WTC11 (cell line): ENCODE measurements around the gene GPC1. TPM values are rescaled to one million over a fixed set of nuclear protein-coding genes. Genes with fewer than 3 reads are reported as not detected.

Experiments used
- ATAC-seq: fragments of 200-7000 bp; cut with Tn5 transposase; 2 replicates; pipeline ENCODE4 v1.10.0; 2021; ENCODE audit warnings: mild to moderate bottlenecking, moderate library complexity
- CTCF ChIA-PET: fragments of 300-600 bp; sonication (Branson Sonifier 250); formaldehyde crosslinking; loops from one replicate; lab custom pipeline; 2021; ENCODE audit warnings: antibody characterized with exemption; lab: Charles Lee
- POLR2A ChIA-PET: fragments of 350-600 bp; sonication (Branson Sonifier 250); formaldehyde crosslinking; loops from one replicate; lab custom pipeline; 2021; ENCODE audit warnings: antibody characterized with exemption; lab: Charles Lee
- DNase-seq: peaks from one replicate; pipeline ENCODE4 v3.0.0; 2021; ENCODE audit warnings: low spot score
- H3K27ac Mint-ChIP-seq: 2 replicates; pipeline ENCODE4 v1.8.0; 2021; ENCODE audit warnings: mixed read lengths
- H3K27me3 Mint-ChIP-seq: 2 replicates; pipeline ENCODE4 v1.8.0; 2021; ENCODE audit warnings: low read depth, mild to moderate bottlenecking, moderate library complexity, mixed read lengths
- H3K36me3 Mint-ChIP-seq: 2 replicates; pipeline ENCODE4 v1.8.0; 2021; ENCODE audit warnings: mixed read lengths
- H3K4me1 Mint-ChIP-seq: 2 replicates; pipeline ENCODE4 v1.8.0; 2022; ENCODE audit warnings: mixed read lengths
- H3K4me3 Mint-ChIP-seq: 2 replicates; pipeline ENCODE4 v1.8.0; 2021; ENCODE audit warnings: mild to moderate bottlenecking, moderate library complexity, mixed read lengths
- H3K9me3 Mint-ChIP-seq: 2 replicates; pipeline ENCODE4 v1.8.0; 2021; ENCODE audit warnings: mixed read lengths
- AR ChIP-seq: fragments of 250-450 bp; sonication (Bioruptor Pico); IDR thresholded peaks from 2 replicates; pipeline ENCODE4 v1.9.0; 2021; ENCODE audit warnings: mild to moderate bottlenecking
- CREB1 ChIP-seq: sonication (generic); formaldehyde crosslinking; IDR thresholded peaks from 2 replicates; pipeline ENCODE4 v1.8.0; 2023; ENCODE audit warnings: mild to moderate bottlenecking, missing genetic modification reagents
- CREM ChIP-seq: sonication (generic); formaldehyde crosslinking; IDR thresholded peaks from 2 replicates; pipeline ENCODE4 v1.8.1; 2022; ENCODE audit warnings: mild to moderate bottlenecking, missing genetic modification reagents, moderate library complexity
- ERG ChIP-seq: fragments of 250-450 bp; sonication (Bioruptor Pico); IDR thresholded peaks from 2 replicates; pipeline ENCODE4 v1.8.0; 2021; ENCODE audit warnings: mild to moderate bottlenecking
- FOXJ3 ChIP-seq: sonication (generic); formaldehyde crosslinking; IDR thresholded peaks from 2 replicates; pipeline ENCODE4 v1.9.0; 2021; ENCODE audit warnings: missing genetic modification reagents, mild to moderate bottlenecking, borderline replicate concordance
- FOXK1 ChIP-seq: sonication (generic); formaldehyde crosslinking; IDR thresholded peaks from 2 replicates; pipeline ENCODE4 v1.8.0; 2022; ENCODE audit warnings: mild to moderate bottlenecking, moderate library complexity, missing genetic modification reagents
- HMGA2 ChIP-seq: fragments of 250-450 bp; sonication (Bioruptor Pico); IDR thresholded peaks from 2 replicates; pipeline ENCODE4 v1.4.0; 2021; ENCODE audit warnings: mild to moderate bottlenecking, moderate library complexity
- HMGXB4 ChIP-seq: sonication (generic); formaldehyde crosslinking; IDR thresholded peaks from 2 replicates; pipeline ENCODE4 v1.8.1; 2023; ENCODE audit warnings: mild to moderate bottlenecking, moderate library complexity, missing genetic modification reagents
- MYBL2 ChIP-seq: sonication (generic); formaldehyde crosslinking; IDR thresholded peaks from 2 replicates; pipeline ENCODE4 v1.8.1; 2023; ENCODE audit warnings: mild to moderate bottlenecking, moderate library complexity, missing genetic modification reagents
- NR1H2 ChIP-seq: sonication (generic); formaldehyde crosslinking; IDR thresholded peaks from 2 replicates; pipeline ENCODE4 v1.9.0; 2021; ENCODE audit warnings: mild to moderate bottlenecking, moderate library complexity, missing genetic modification reagents
- OVOL2 ChIP-seq: fragments of 250-450 bp; sonication (Bioruptor Pico); IDR thresholded peaks from 2 replicates; pipeline ENCODE4 v1.9.0; 2021; ENCODE audit warnings: mild to moderate bottlenecking, borderline replicate concordance
- PRDM15 ChIP-seq: sonication (generic); formaldehyde crosslinking; IDR thresholded peaks from 2 replicates; pipeline ENCODE4 v1.8.0; 2022; ENCODE audit warnings: missing genetic modification reagents
- RELA ChIP-seq: sonication (generic); formaldehyde crosslinking; IDR thresholded peaks from 2 replicates; pipeline ENCODE4 v1.8.1; 2022; ENCODE audit warnings: missing genetic modification reagents, mild to moderate bottlenecking, borderline replicate concordance
- SMAD3 ChIP-seq: sonication (generic); formaldehyde crosslinking; IDR thresholded peaks from 2 replicates; pipeline ENCODE4 v1.8.0; 2022; ENCODE audit warnings: missing genetic modification reagents, mild to moderate bottlenecking, borderline replicate concordance
- SMAD4 ChIP-seq: sonication (generic); formaldehyde crosslinking; IDR thresholded peaks from 2 replicates; pipeline ENCODE4 v1.8.0; 2022; ENCODE audit warnings: mild to moderate bottlenecking, missing genetic modification reagents
- SOX15 ChIP-seq: fragments of 250-450 bp; sonication (Bioruptor Pico); IDR thresholded peaks from 2 replicates; pipeline ENCODE4 v1.9.0; 2021; ENCODE audit warnings: mild to moderate bottlenecking
- SP1 ChIP-seq: sonication (generic); formaldehyde crosslinking; conservative IDR thresholded peaks from 2 replicates; pipeline ENCODE4 v1.8.1; 2022; ENCODE audit warnings: missing genetic modification reagents
- ZNF232 ChIP-seq: sonication (generic); formaldehyde crosslinking; IDR thresholded peaks from 2 replicates; pipeline ENCODE4 v1.8.0; 2022; ENCODE audit warnings: mild to moderate bottlenecking, missing genetic modification reagents
- ZNF532 ChIP-seq: fragments of 250-450 bp; sonication (Bioruptor Pico); IDR thresholded peaks from 2 replicates; pipeline ENCODE4 v1.9.0; 2021; ENCODE audit warnings: mild to moderate bottlenecking, borderline replicate concordance
- ZSCAN18 ChIP-seq: fragments of 250-450 bp; sonication (Bioruptor Pico); IDR thresholded peaks from 2 replicates; pipeline ENCODE4 v2.1.2; 2022; ENCODE audit warnings: mild to moderate bottlenecking, moderate library complexity
- total RNA-seq: library from RNA; stranded (reverse); gene quantifications from 3 replicates; pipeline ENCODE4 v1.2.3, GENCODE V29; 2021

The GPC1 gene
- total RNA-seq, 1 experiment from 2014 or later: 41.5 TPM

GRCh38 chr2:240410004-240410403 is 25.5 kb upstream of the GPC1 start:
- Mint-ChIP-seq H3K4me1 (no peaks in the 10 kb centered on the region), H3K36me3 (no peaks in the 10 kb centered on the region), H3K27me3 (no peaks in the 10 kb centered on the region), H3K9me3 (no peaks in the 10 kb centered on the region), H3K27ac (no peak overlapping the region), H3K4me3 (no peak overlapping the region)
- POLR2A ChIA-PET: no interaction called here
- CTCF ChIA-PET: no interaction called here
- DNase-seq (no peak), ATAC-seq (no peak)
- TF ChIP-seq OVOL2 (CRISPR knock-in tag) (no peak), SP1 (CRISPR knock-in tag) (no peak), FOXK1 (CRISPR knock-in tag) (no peak), HMGA2 (CRISPR knock-in tag) (no peak), ZNF232 (CRISPR knock-in tag) (no peak), HMGXB4 (CRISPR knock-in tag) (no peak), SMAD3 (CRISPR knock-in tag) (no peak), RELA (CRISPR knock-in tag) (no peak), PRDM15 (no peak), SMAD4 (CRISPR knock-in tag) (no peak), SOX15 (CRISPR knock-in tag) (no peak), MYBL2 (no peak), ERG (CRISPR knock-in tag) (no peak), ZNF532 (CRISPR knock-in tag) (no peak), FOXJ3 (CRISPR knock-in tag) (no peak), CREB1 (no peak), AR (CRISPR knock-in tag) (no peak), NR1H2 (no peak), CREM (CRISPR knock-in tag) (no peak), ZSCAN18 (CRISPR knock-in tag) (no peak)
